ENCODE data around the gene PRR36.

Gene PRR36

GRCh38 chr19:7858109-7858770 is 15.9 kb downstream of the PRR36 start:
- no peak for DNase-seq

GRCh38 chr19:7857727-7858108 is 16.5 kb downstream of the PRR36 start:
- DNase-seq: no peak

GRCh38 chr19:7856679-7857663 is 17.2 kb downstream of the PRR36 start:
- DNase-seq: no peak

GRCh38 chr19:7856109-7856591 is 18.0 kb downstream of the PRR36 start:
- no peak for DNase-seq

- DNase-seq: no peak
Observed at GRCh38 chr19:7855426-7856108, 18.6 kb downstream of the PRR36 start.

- no peak for DNase-seq
Observed at GRCh38 chr19:7853770-7854128, 20.4 kb downstream of the PRR36 start.

- no peak for DNase-seq
Observed at GRCh38 chr19:7852851-7853769, 21.1 kb downstream of the PRR36 start.

GRCh38 chr19:7851623-7852500 is 22.3 kb downstream of the PRR36 start:
- no peak for DNase-seq

GRCh38 chr19:7850945-7851622 is 23.1 kb downstream of the PRR36 start:
- no peak for DNase-seq

- no peak for DNase-seq
Observed at GRCh38 chr19:7850000-7850813, 24.0 kb downstream of the PRR36 start.

- DNase-seq: no peak
Observed at GRCh38 chr19:7849631-7849999, 24.6 kb downstream of the PRR36 start.

GRCh38 chr19:7848779-7849457 is 25.3 kb downstream of the PRR36 start:
- DNase-seq: no peak

GRCh38 chr19:7847664-7848063 is 26.5 kb downstream of the PRR36 start:
- no peak for DNase-seq

- DNase-seq: no peak
Observed at GRCh38 chr19:7846155-7846646, 28.0 kb downstream of the PRR36 start.

- no peak for DNase-seq
Observed at GRCh38 chr19:7845390-7846154, 28.6 kb downstream of the PRR36 start.

GRCh38 chr19:7844951-7845350 is 29.2 kb downstream of the PRR36 start:
- no peak for DNase-seq

- DNase-seq: no peak
Observed at GRCh38 chr19:7844405-7844804, 29.8 kb downstream of the PRR36 start.

- no peak for DNase-seq
Observed at GRCh38 chr19:7843521-7843920, 30.7 kb downstream of the PRR36 start.
